BE2C (cell line): ENCODE results near the gene RASA3.
A peak's percentile ranks its signal among the peaks of the same experiment; 100 is the strongest.

Experiments
- DNase-seq: peaks from one replicate; pipeline ENCODE4 v3.0.0-alpha.2; 2020
- H3K27me3 ChIP-seq: fragments of 250-450 bp; sonication (Bioruptor Pico); 2 replicates; pipeline ENCODE4 v1.5.1; 2020; ENCODE audit warnings: mild to moderate bottlenecking
- H3K36me3 ChIP-seq: fragments of 250-450 bp; sonication (Bioruptor Pico); 2 replicates; pipeline ENCODE4 v1.5.1; 2020; ENCODE audit warnings: mild to moderate bottlenecking
- H3K4me1 ChIP-seq: fragments of 250-450 bp; sonication (Bioruptor Pico); 2 replicates; pipeline ENCODE4 v1.5.1; 2020
- H3K4me3 ChIP-seq: 2 replicates; pipeline ENCODE4 v1.5.1; 2011; ENCODE audit warnings: low read depth, low read length
- H3K9me3 ChIP-seq: fragments of 250-450 bp; sonication (Bioruptor Pico); 2 replicates; pipeline ENCODE4 v1.5.1; 2020
- CTCF ChIP-seq: IDR thresholded peaks from 2 replicates; pipeline ENCODE4 v1.5.1; 2012; ENCODE audit warnings: mild to moderate bottlenecking, low read depth, low read length

RASA3 gene

GRCh38 chr13:114018461-114019055 is 113.9 kb downstream of the RASA3 start:
- H3K4me1 ChIP-seq = no peaks in the 10 kb centered on the region
- no peaks in the 10 kb centered on the region for H3K9me3 ChIP-seq
- no peak for DNase-seq
- H3K4me3 ChIP-seq = no peak overlapping the region
- no peak for TF ChIP-seq CTCF
- peaks cover 36% of the 10 kb centered on the region for H3K36me3 ChIP-seq
- no peaks in the 10 kb centered on the region for H3K27me3 ChIP-seq

GRCh38 chr13:114017966-114018365 is 114.5 kb downstream of the RASA3 start:
- Histone ChIP-seq H3K36me3 (peaks cover 36% of the 10 kb centered on the region), H3K27me3 (no peaks in the 10 kb centered on the region), H3K4me1 (no peaks in the 10 kb centered on the region), H3K4me3 (no peak overlapping the region), H3K9me3 (no peaks in the 10 kb centered on the region)
- no peak for TF ChIP-seq CTCF
- DNase-seq = no peak

GRCh38 chr13:114017028-114017630 is 115.3 kb downstream of the RASA3 start:
- peak; percentile 42 for TF ChIP-seq CTCF
- Histone ChIP-seq H3K27me3 (no peaks in the 10 kb centered on the region), H3K4me1 (no peaks in the 10 kb centered on the region), H3K36me3 (peaks cover 36% of the 10 kb centered on the region), H3K4me3 (no peak overlapping the region), H3K9me3 (no peaks in the 10 kb centered on the region)
- peak; percentile 36 for DNase-seq

GRCh38 chr13:114016321-114017027 is 115.9 kb downstream of the RASA3 start:
- no peaks in the 10 kb centered on the region for H3K27me3 ChIP-seq
- H3K9me3 ChIP-seq = no peaks in the 10 kb centered on the region
- no peak overlapping the region for H3K4me3 ChIP-seq
- DNase-seq = no peak
- peaks cover 36% of the 10 kb centered on the region for H3K36me3 ChIP-seq
- no peaks in the 10 kb centered on the region for H3K4me1 ChIP-seq
- TF ChIP-seq CTCF = no peak

GRCh38 chr13:114015969-114016295 is 116.5 kb downstream of the RASA3 start:
- Histone ChIP-seq H3K36me3 (peaks cover 39% of the 10 kb centered on the region), H3K4me1 (no peaks in the 10 kb centered on the region), H3K9me3 (no peaks in the 10 kb centered on the region), H3K4me3 (no peak overlapping the region), H3K27me3 (no peaks in the 10 kb centered on the region)
- no peak for DNase-seq
- no peak for TF ChIP-seq CTCF
